ENCODE measurements around the gene MDM1. TPM values are rescaled to one million over a fixed set of nuclear protein-coding genes. Genes with fewer than 3 reads are reported as not detected.

The MDM1 gene
- total and polyA plus RNA-seq, 2 experiments from 2014 or later: 13.6 to 18.9 TPM

- Histone ChIP-seq H3K9me2 (ENCODE audit: insufficient read depth) (no peaks in the 10 kb centered on the region), H3K4me3 (no peak overlapping the region), H3K36me3 (ENCODE audit: insufficient read depth) (no peaks in the 10 kb centered on the region), H3K79me2 (replicated peaks; ENCODE audit: insufficient read depth) (no peaks in the 10 kb centered on the region), H3K4me1 (ENCODE audit: insufficient read depth) (no peaks in the 10 kb centered on the region), H2AFZ (no peak overlapping the region), H3K4me2 (no peak overlapping the region), H4K20me1 (replicated peaks; ENCODE audit: insufficient read depth) (no peaks in the 10 kb centered on the region), H3F3A (replicated peaks; ENCODE audit: low read depth) (no peaks in the 10 kb centered on the region), H3K27ac (ENCODE audit: low read depth) (no peak overlapping the region), H3K27me3 (ENCODE audit: insufficient read depth) (no peaks in the 10 kb centered on the region)
- Mint-ChIP-seq H3K27me3 (ENCODE audit: insufficient read depth, low read depth, poor library complexity) (no peaks in the 10 kb centered on the region), H3K27ac (no peak overlapping the region), H3K9me3 (no peaks in the 10 kb centered on the region), H3K4me3 (no peak overlapping the region), H3K36me3 (ENCODE audit: low read depth) (no peaks in the 10 kb centered on the region), H3K4me1 (peaks cover 2% of the 10 kb centered on the region; the same call in 1 of the 3 replicates)
- DNase-seq (ENCODE audit: low spot score) (no peak), ATAC-seq (no peak)
- TF ChIP-seq ZNF462 (CRISPR knock-in tag; IDR thresholded peaks at IDR 0.05) (no peak), ZNF331 (CRISPR knock-in tag; IDR thresholded peaks at IDR 0.05; ENCODE audit: low read depth) (no peak)
Observed at GRCh38 chr12:68352067-68352466, 19.9 kb upstream of the MDM1 start.

GRCh38 chr12:68350753-68351152 is 18.6 kb upstream of the MDM1 start:
- Mint-ChIP-seq H3K27ac (no peak overlapping the region), H3K9me3 (no peaks in the 10 kb centered on the region), H3K4me1 (0 out of 3 replicates have a peak, but pooled peaks cover 2% of the 10 kb centered on the region), H3K36me3 (ENCODE audit: low read depth) (no peaks in the 10 kb centered on the region), H3K27me3 (ENCODE audit: insufficient read depth, low read depth, poor library complexity) (no peaks in the 10 kb centered on the region), H3K4me3 (no peak overlapping the region)
- Histone ChIP-seq H2AFZ (no peak overlapping the region; the same call in 1 of the 2 replicates), H3F3A (replicated peaks; ENCODE audit: low read depth) (no peaks in the 10 kb centered on the region), H3K79me2 (replicated peaks; ENCODE audit: insufficient read depth) (no peaks in the 10 kb centered on the region), H3K27ac (ENCODE audit: low read depth) (no peak overlapping the region), H3K27me3 (ENCODE audit: insufficient read depth) (no peaks in the 10 kb centered on the region), H3K4me1 (ENCODE audit: insufficient read depth) (no peaks in the 10 kb centered on the region), H3K9me2 (ENCODE audit: insufficient read depth) (no peaks in the 10 kb centered on the region), H3K36me3 (ENCODE audit: insufficient read depth) (no peaks in the 10 kb centered on the region), H4K20me1 (replicated peaks; ENCODE audit: insufficient read depth) (no peaks in the 10 kb centered on the region), H3K4me2 (no peak overlapping the region), H3K4me3 (no peak overlapping the region)
- TF ChIP-seq POLR2AphosphoS5 (IDR thresholded peaks at IDR 0.05; ENCODE audit: low read depth) (no peak), NANOG (IDR thresholded peaks at IDR 0.05; ENCODE audit: borderline replicate concordance) (no peak), ZNF331 (CRISPR knock-in tag; IDR thresholded peaks at IDR 0.05; ENCODE audit: low read depth) (no peak), ZNF114 (CRISPR knock-in tag; IDR thresholded peaks at IDR 0.05) (no peak), STAT1 (IDR thresholded peaks at IDR 0.05; ENCODE audit: unreplicated experiment) (no peak), ZNF462 (CRISPR knock-in tag; IDR thresholded peaks at IDR 0.05) (no peak)
- DNase-seq (ENCODE audit: low spot score) (no peak), ATAC-seq (no peak)

All from GM23338 (cell line).